Measurements from ENCODE around the gene KIAA1755. TPM values are rescaled to one million over a fixed set of nuclear protein-coding genes. Genes with fewer than 3 reads are reported as not detected.

Gene KIAA1755
- total RNA-seq, 1 experiment from 2014 or later: 0.22 TPM

GRCh38 chr20:38218566-38218885 lies 42.0 kb downstream of the KIAA1755 start:
- Histone ChIP-seq H3K27me3 (ENCODE audit: insufficient read depth, low read depth) (no peaks in the 10 kb centered on the region), H3K36me3 (ENCODE audit: low read depth) (no peaks in the 10 kb centered on the region), H3K9me3 (ENCODE audit: insufficient read depth, low read depth) (no peaks in the 10 kb centered on the region), H2AFZ (no peak overlapping the region), H3K27ac (no peak overlapping the region), H3K4me2 (peak overlapping the region; percentile 74; the same call in 1 of the 2 replicates), H4K20me1 (ENCODE audit: insufficient read depth) (no peaks in the 10 kb centered on the region), H3K79me2 (ENCODE audit: low read depth) (no peaks in the 10 kb centered on the region), H3K4me3 (no peak overlapping the region), H3F3A (ENCODE audit: insufficient read depth, low read depth) (peaks cover 8% of the 10 kb centered on the region; the same call in 1 of the 2 replicates), H3K9me2 (ENCODE audit: insufficient read depth) (no peaks in the 10 kb centered on the region), H3K4me1 (replicated peaks; ENCODE audit: insufficient read depth) (peaks cover 22% of the 10 kb centered on the region)
- no TSS peak for BruUV-seq (replicated peaks)
- POLR2A ChIA-PET (ENCODE audit: unreplicated experiment): no interaction called here
- intact Hi-C loops (cut with micrococcal nuclease; ENCODE audit: unreplicated experiment): no loop called here
- TF ChIP-seq EZH2 (IDR thresholded peaks at IDR 0.05; ENCODE audit: low read depth): no peak
- TF ChIP-seq, protein P1, sequence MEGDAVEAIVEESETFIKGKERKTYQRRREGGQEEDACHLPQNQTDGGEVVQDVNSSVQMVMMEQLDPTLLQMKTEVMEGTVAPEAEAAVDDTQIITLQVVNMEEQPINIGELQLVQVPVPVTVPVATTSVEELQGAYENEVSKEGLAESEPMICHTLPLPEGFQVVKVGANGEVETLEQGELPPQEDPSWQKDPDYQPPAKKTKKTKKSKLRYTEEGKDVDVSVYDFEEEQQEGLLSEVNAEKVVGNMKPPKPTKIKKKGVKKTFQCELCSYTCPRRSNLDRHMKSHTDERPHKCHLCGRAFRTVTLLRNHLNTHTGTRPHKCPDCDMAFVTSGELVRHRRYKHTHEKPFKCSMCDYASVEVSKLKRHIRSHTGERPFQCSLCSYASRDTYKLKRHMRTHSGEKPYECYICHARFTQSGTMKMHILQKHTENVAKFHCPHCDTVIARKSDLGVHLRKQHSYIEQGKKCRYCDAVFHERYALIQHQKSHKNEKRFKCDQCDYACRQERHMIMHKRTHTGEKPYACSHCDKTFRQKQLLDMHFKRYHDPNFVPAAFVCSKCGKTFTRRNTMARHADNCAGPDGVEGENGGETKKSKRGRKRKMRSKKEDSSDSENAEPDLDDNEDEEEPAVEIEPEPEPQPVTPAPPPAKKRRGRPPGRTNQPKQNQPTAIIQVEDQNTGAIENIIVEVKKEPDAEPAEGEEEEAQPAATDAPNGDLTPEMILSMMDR (conservative IDR thresholded peaks at IDR 0.05): no peak
- no peak for DNase-seq
- CTCF ChIA-PET: interaction anchor here (0.6 to 1.9 kb wide), 2 partner anchors 145 to 161 kb away, joined by 7 to 15 read pairs; no protein-coding TSS in a partner anchor

DNA sequence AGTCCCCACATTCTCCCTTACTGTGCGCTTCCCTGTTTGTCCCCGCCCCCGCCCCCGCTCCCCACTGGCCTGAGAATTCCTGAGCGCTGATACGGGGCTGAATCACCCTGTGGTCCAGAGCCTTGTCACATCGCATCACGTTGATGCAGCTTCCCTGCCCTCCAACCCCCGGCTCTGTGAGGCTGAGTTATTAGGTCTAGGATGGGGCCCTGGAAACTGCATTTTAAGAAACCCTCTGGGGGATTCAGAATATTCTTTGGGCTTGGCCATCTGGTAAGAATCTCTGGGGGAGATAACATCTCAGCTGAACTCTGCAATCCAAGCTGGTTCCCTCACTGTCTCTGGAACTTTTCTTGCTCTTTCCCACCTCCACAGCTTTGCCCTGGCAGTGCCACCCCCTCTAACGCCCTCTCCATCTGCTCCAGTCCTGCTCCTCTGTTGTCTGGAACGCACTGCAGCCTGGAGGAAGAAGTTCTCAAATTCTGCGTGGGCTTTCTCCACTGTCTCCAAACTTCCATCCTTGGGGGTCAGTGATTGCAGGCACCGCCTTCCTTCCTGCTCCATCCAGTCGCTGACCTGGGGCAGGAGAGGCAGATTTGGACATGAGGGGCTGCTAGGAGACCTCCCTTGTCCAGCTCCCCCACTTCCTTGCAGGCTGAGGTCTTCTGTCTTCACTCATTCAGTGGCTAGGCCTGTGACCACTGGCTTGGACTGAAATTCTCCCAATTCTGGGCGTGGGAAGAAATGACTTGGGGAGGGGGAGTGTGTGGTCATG lies 42.6 kb downstream of the KIAA1755 start:
- Histone ChIP-seq H3F3A (ENCODE audit: insufficient read depth, low read depth) (peaks cover 8% of the 10 kb centered on the region; the same call in 1 of the 2 replicates), H3K79me2 (ENCODE audit: low read depth) (no peaks in the 10 kb centered on the region), H2AFZ (no peak overlapping the region), H3K9me2 (ENCODE audit: insufficient read depth) (no peaks in the 10 kb centered on the region), H3K4me2 (peak overlapping the region; percentile 74), H3K27me3 (ENCODE audit: insufficient read depth, low read depth) (no peaks in the 10 kb centered on the region), H3K36me3 (ENCODE audit: low read depth) (no peaks in the 10 kb centered on the region), H3K9me3 (ENCODE audit: insufficient read depth, low read depth) (no peaks in the 10 kb centered on the region), H3K4me1 (replicated peaks; ENCODE audit: insufficient read depth) (peaks cover 22% of the 10 kb centered on the region), H3K27ac (peak overlapping the region; percentile 52; the same call in 1 of the 2 replicates), H4K20me1 (ENCODE audit: insufficient read depth) (no peaks in the 10 kb centered on the region), H3K4me3 (no peak overlapping the region)
- intact Hi-C loops (cut with micrococcal nuclease; ENCODE audit: unreplicated experiment): loop anchor here (1.0 to 2.0 kb wide), 3 partner anchors 31 to 145 kb away; no protein-coding TSS in a partner anchor
- TF ChIP-seq, protein P1 (conservative IDR thresholded peaks at IDR 0.05): no peak
- no peak for TF ChIP-seq EZH2 (IDR thresholded peaks at IDR 0.05; ENCODE audit: low read depth)
- peak; percentile 78 to 81 for DNase-seq
- CTCF ChIA-PET: interaction anchor here (0.6 to 1.0 kb wide), 6 partner anchors 11 to 160 kb away, joined by 3 to 15 read pairs (median 5); no protein-coding TSS in a partner anchor
- POLR2A ChIA-PET (ENCODE audit: unreplicated experiment): no interaction called here
- BruUV-seq (replicated peaks): TSS peak; percentile 56

DNA sequence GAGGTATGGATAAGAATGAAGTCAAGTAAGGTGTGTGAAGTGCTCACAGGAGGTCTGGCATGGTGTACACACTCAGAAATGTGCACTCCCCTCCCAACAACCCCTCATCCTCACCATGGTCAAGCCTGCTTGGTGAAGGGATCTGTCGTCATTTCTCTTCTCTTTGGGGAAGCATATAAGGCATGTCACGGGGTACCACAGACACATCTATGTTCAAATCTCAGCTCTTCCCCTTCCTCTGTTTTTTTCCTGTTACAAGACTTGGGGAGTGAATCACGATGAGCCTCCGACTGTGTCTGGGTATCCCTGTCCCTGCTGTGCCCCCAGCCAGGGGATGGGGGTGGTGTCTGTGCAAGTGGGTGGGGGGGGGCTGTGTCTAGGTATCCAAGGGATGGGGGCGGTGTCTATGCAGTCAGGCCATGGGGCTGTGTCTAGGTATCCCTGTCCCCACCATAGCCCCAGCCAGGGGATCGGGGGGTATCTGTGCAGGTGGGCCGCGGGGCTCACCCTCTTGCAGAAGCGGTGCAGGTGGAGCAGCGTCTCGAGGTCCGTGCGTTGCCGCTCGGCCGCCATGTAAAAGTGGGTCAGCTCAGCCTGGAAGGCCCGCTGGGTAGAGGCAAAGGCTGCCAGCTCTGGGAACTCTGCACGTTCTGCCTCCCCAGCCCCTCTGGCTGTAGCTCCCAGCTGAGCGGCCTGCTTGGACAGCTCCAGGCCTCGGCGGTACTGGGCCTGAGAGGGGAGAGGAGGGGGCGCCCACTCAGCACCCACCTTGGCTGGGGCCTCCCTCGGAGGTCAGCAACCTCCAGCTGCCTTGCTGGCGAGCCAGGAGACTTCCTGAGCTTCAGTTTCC lies 43.6 kb downstream of the KIAA1755 start:
- H3F3A ChIP-seq (ENCODE audit: insufficient read depth, low read depth): peaks cover 8% of the 10 kb centered on the region; the same call in 1 of the 2 replicates
- H3K36me3 ChIP-seq (ENCODE audit: low read depth): no peaks in the 10 kb centered on the region
- no peak overlapping the region for H2AFZ ChIP-seq
- H3K4me3 ChIP-seq: no peak overlapping the region
- DNase-seq: peak in 1 of 2 experiments; percentile 28
- no peaks in the 10 kb centered on the region for H3K9me3 ChIP-seq (ENCODE audit: insufficient read depth, low read depth)
- POLR2A ChIA-PET (ENCODE audit: unreplicated experiment): interaction anchor here (0.5 to 0.6 kb wide), 2 partner anchors 31 to 421 kb away, joined by 3 to 15 read pairs; no protein-coding TSS in a partner anchor
- no peaks in the 10 kb centered on the region for H3K9me2 ChIP-seq (ENCODE audit: insufficient read depth)
- TF ChIP-seq, protein P1 (conservative IDR thresholded peaks at IDR 0.05): no peak
- no peak for TF ChIP-seq EZH2 (IDR thresholded peaks at IDR 0.05; ENCODE audit: low read depth)
- H3K27me3 ChIP-seq (ENCODE audit: insufficient read depth, low read depth): no peaks in the 10 kb centered on the region
- no peaks in the 10 kb centered on the region for H4K20me1 ChIP-seq (ENCODE audit: insufficient read depth)
- BruUV-seq (replicated peaks): no TSS peak
- no peaks in the 10 kb centered on the region for H3K79me2 ChIP-seq (ENCODE audit: low read depth)
- CTCF ChIA-PET: interaction anchor here (0.5 to 1.0 kb wide), 4 partner anchors 10 to 144 kb away, joined by 3 to 5 read pairs (median 4); no protein-coding TSS in a partner anchor
- peak overlapping the region; percentile 74 for H3K4me2 ChIP-seq
- intact Hi-C loops (cut with micrococcal nuclease; ENCODE audit: unreplicated experiment): loop anchor here (1.0 to 2.0 kb wide), 3 partner anchors 30 to 144 kb away; no protein-coding TSS in a partner anchor
- H3K27ac ChIP-seq: peak overlapping the region; percentile 52; the same call in 1 of the 2 replicates
- peaks cover 22% of the 10 kb centered on the region for H3K4me1 ChIP-seq (replicated peaks; ENCODE audit: insufficient read depth)

All from PC-9 (cell line).